T-helper 2 cell treated with Interferon-gamma antibody and Interleukin-4, amounts not matched to agents 5 μg/mL and 100 μg/mL, for 36 hours (primary cell): ENCODE measurements around the gene GPS2.
A peak's percentile ranks its signal among the peaks of the same experiment; 100 is the strongest.

Experiments used
- DNase-seq: peaks from one replicate; pipeline ENCODE4 v3.0.0; 2021; ENCODE audit warnings: low spot score
- H3K27ac Mint-ChIP-seq: one replicate; pipeline ENCODE4 v1.8.0; 2021; ENCODE audit warnings: mild to moderate bottlenecking, mixed read lengths
- H3K27me3 Mint-ChIP-seq: one replicate; pipeline ENCODE4 v1.8.0; 2021; ENCODE audit warnings: low read depth, mixed read lengths
- H3K36me3 Mint-ChIP-seq: one replicate; pipeline ENCODE4 v1.8.0; 2021; ENCODE audit warnings: low read depth, mixed read lengths
- H3K4me1 Mint-ChIP-seq: one replicate; pipeline ENCODE4 v1.8.0; 2021; ENCODE audit warnings: low read depth, mixed read lengths
- H3K4me3 Mint-ChIP-seq: one replicate; pipeline ENCODE4 v1.8.0; 2022; ENCODE audit warnings: mild to moderate bottlenecking, moderate library complexity, mixed read lengths
- H3K9me3 Mint-ChIP-seq: one replicate; pipeline ENCODE4 v1.8.0; 2021; ENCODE audit warnings: mixed read lengths

The GPS2 gene

GRCh38 chr17:7285679-7286078, 29.5 kb downstream of the GPS2 start:
- H3K36me3 Mint-ChIP-seq, result no peaks in the 10 kb centered on the region
- peaks cover 6% of the 10 kb centered on the region for H3K4me1 Mint-ChIP-seq
- no peak overlapping the region for H3K27ac Mint-ChIP-seq
- peaks cover 34% of the 10 kb centered on the region for H3K27me3 Mint-ChIP-seq
- DNase-seq, result no peak
- no peak overlapping the region for H3K4me3 Mint-ChIP-seq
- H3K9me3 Mint-ChIP-seq, result no peaks in the 10 kb centered on the region

- H3K27ac Mint-ChIP-seq, result no peak overlapping the region
- no peaks in the 10 kb centered on the region for H3K9me3 Mint-ChIP-seq
- H3K4me3 Mint-ChIP-seq, result no peak overlapping the region
- H3K4me1 Mint-ChIP-seq, result peaks cover 12% of the 10 kb centered on the region
- H3K36me3 Mint-ChIP-seq, result no peaks in the 10 kb centered on the region
- DNase-seq, result no peak
- peaks cover 41% of the 10 kb centered on the region for H3K27me3 Mint-ChIP-seq
These were observed 30.2 kb downstream of the GPS2 start for GRCh38 chr17:7284911-7285310.

DNA sequence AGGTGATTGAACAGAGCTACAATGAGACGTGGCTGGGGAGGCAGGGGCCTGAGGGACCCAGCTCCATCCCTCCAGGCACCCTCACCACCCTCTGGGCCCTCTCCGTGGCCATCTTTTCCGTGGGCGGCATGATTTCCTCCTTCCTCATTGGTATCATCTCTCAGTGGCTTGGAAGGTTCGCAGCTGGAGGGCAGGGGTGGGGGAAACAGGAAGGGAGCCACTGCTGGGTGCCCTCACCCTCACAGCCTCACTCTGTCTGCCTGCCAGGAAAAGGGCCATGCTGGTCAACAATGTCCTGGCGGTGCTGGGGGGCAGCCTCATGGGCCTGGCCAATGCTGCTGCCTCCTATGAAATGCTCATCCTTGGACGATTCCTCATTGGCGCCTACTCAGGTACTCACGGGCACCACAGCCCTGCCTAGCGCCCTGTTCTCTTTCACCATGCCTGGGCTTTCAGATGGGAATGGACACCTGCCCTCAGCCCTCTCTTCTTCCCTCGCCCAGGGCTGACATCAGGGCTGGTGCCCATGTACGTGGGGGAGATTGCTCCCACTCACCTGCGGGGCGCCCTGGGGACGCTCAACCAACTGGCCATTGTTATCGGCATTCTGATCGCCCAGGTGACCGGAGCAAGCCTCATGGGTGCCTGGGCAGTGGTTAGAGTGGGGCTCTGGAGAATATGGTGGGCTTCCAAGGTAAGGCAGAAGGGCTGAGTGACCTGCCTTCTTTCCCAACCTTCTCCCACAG, 31.5 kb downstream of the GPS2 start:
- DNase-seq, result no peak
- Mint-ChIP-seq H3K27me3 (peaks cover 47% of the 10 kb centered on the region), H3K9me3 (no peaks in the 10 kb centered on the region), H3K4me3 (no peak overlapping the region), H3K36me3 (no peaks in the 10 kb centered on the region), H3K4me1 (peaks cover 12% of the 10 kb centered on the region), H3K27ac (no peak overlapping the region)

GRCh38 chr17:7282752-7283321, 32.3 kb downstream of the GPS2 start:
- H3K9me3 Mint-ChIP-seq, result no peaks in the 10 kb centered on the region
- peaks cover 12% of the 10 kb centered on the region for H3K4me1 Mint-ChIP-seq
- DNase-seq, result no peak
- H3K4me3 Mint-ChIP-seq, result peak overlapping the region; percentile 33
- no peaks in the 10 kb centered on the region for H3K36me3 Mint-ChIP-seq
- peaks cover 44% of the 10 kb centered on the region for H3K27me3 Mint-ChIP-seq
- H3K27ac Mint-ChIP-seq, result no peak overlapping the region

GRCh38 chr17:7281953-7282751, 33.0 kb downstream of the GPS2 start:
- Mint-ChIP-seq H3K4me3 (peak overlapping the region; percentile 76), H3K9me3 (no peaks in the 10 kb centered on the region), H3K36me3 (no peaks in the 10 kb centered on the region), H3K27ac (no peak overlapping the region), H3K4me1 (peaks cover 12% of the 10 kb centered on the region), H3K27me3 (peaks cover 46% of the 10 kb centered on the region)
- no peak for DNase-seq

- peak within 1 kb of the TSS; percentile 76 for H3K4me3 Mint-ChIP-seq
- peak; percentile 86 for DNase-seq
- peaks cover 12% of the 10 kb centered on the region for H3K4me1 Mint-ChIP-seq
- H3K27me3 Mint-ChIP-seq, result peaks cover 41% of the 10 kb centered on the region
- H3K36me3 Mint-ChIP-seq, result no peaks in the 10 kb centered on the region
- H3K27ac Mint-ChIP-seq, result no peak within 1 kb of the TSS
- H3K9me3 Mint-ChIP-seq, result no peaks in the 10 kb centered on the region
These were observed 33.8 kb downstream of the GPS2 start, which contains the start of gene SLC2A4 for GRCh38 chr17:7281074-7281952. TSS of gene SLC2A4 (plus strand) at chr17:7281718. CDS start at chr17:7281935, 217 bp downstream.

DNA sequence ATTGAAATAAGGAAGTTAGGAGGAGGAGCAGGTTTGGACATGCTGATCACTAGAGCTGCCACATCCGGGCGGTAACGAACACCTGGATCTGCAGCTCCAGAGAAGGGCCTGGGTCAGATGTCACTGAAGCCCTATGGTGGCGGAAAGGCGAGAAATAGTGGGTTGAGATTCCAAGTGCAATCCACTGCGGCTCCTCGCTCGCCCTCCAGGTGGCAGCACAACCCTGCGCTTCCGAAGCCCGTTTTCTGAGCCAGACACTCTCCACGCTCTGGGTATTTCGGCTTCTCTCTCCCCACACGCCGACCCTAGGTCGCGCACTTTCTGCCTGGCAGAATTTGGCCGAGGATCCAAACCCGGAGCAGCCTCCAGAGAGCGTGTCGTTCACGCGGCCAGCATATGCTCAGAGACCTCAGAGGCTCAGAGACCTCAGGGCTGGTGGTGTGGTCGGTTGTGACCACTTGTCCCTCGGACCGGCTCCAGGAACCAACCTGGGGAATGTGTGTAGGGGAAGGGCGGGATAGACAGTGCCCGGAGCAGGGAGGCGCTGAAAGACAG, 34.6 kb downstream of the GPS2 start:
- Mint-ChIP-seq H3K27me3 (peaks cover 40% of the 10 kb centered on the region), H3K36me3 (no peaks in the 10 kb centered on the region), H3K4me3 (peak overlapping the region; percentile 76), H3K9me3 (no peaks in the 10 kb centered on the region), H3K4me1 (peaks cover 12% of the 10 kb centered on the region), H3K27ac (no peak overlapping the region)
- DNase-seq, result peak; percentile 70

DNA sequence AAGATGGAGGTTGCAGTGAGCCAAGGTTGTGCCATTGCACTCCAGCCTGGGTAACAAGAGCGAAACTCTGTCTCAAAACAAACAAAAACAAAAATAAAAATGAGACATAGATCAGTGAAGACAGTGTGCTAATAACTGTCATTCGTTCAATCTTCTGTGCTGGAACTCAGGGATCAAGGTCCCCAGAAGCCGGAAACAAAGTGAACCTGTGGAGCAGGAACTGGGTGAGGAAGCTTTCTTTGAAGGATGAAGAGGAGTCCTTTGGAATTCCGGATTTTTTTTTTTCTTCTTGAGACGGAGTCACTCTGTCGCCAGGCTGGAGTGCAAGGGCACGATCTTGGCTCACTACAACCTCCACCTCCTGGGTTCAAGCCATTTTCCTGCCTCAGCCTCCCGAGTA, 35.7 kb downstream of the GPS2 start:
- no peak overlapping the region for H3K4me3 Mint-ChIP-seq
- H3K9me3 Mint-ChIP-seq, result no peaks in the 10 kb centered on the region
- H3K4me1 Mint-ChIP-seq, result peaks cover 12% of the 10 kb centered on the region
- H3K27ac Mint-ChIP-seq, result no peak overlapping the region
- H3K27me3 Mint-ChIP-seq, result peaks cover 40% of the 10 kb centered on the region
- DNase-seq, result no peak
- no peaks in the 10 kb centered on the region for H3K36me3 Mint-ChIP-seq

DNA sequence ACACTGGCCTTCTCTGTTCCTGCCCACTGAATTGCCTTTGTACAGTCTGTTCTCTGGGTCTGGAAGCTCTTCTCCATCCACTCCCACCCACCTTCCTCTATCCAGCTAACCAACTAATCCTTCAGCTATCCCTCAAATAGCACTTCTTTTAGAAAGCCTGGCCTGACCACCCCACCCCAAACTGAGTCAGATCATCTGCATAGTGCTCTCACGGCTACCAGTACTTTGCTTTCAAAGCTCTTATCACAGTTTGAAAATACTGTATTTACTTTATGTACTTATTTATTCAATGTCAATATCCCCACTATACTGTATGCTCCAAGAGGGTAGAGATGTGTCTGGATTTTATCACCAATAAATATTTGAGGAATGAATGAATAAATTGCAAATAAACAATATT, 48.4 kb downstream of the GPS2 start:
- peaks cover 40% of the 10 kb centered on the region for H3K27me3 Mint-ChIP-seq
- H3K27ac Mint-ChIP-seq, result no peak overlapping the region
- H3K4me3 Mint-ChIP-seq, result no peak overlapping the region
- no peaks in the 10 kb centered on the region for H3K36me3 Mint-ChIP-seq
- no peaks in the 10 kb centered on the region for H3K9me3 Mint-ChIP-seq
- no peak for DNase-seq
- H3K4me1 Mint-ChIP-seq, result peaks cover 19% of the 10 kb centered on the region

- Mint-ChIP-seq H3K27me3 (peaks cover 33% of the 10 kb centered on the region), H3K4me3 (peak overlapping the region; percentile 55), H3K27ac (no peak overlapping the region), H3K36me3 (peaks cover 8% of the 10 kb centered on the region), H3K4me1 (peaks cover 20% of the 10 kb centered on the region), H3K9me3 (no peaks in the 10 kb centered on the region)
- DNase-seq, result no peak
These were observed 51.4 kb downstream of the GPS2 start for GRCh38 chr17:7263801-7264078.

DNA sequence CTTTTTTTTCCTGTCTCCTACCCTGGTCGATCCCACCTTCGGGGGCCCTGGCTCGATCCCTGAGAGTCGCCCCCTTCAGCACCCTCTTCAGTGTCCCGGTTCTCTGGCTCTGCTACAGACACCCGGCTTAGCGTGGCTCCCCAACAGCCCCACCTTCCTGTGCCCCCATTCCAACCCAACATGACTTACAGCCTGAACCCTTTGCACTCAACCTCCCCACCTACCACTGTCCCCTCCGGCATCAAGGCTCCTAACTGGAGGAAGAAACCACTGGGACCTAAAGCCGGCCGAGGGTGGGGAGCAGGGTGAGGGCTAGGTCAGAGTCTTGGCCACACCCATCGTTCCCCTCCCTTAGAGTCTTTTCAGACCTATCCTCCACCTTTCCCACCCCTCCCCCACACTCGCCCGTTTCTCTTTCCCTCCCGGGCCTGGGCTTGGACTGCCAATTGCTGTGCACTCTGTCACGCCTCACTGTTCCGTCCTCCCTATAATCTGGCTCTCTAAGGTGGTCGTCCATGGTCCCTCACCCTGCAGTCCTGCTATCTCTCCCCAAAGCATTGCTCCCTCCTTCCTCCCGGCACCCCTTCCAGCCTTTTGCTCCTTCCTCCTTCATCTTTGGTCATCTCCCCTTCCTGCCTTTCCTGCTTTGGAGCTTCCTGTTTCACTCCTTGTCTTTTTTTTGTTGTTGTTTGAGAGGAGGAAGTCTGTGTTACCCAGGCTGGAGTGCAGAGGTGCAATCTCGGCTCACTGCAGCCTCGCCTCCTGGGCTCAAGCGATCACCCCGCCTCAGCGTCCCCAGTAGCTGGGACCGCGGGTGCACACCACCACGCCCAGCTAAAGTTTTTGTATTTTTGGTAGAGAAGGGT, 52.0 kb downstream of the GPS2 start:
- Mint-ChIP-seq H3K9me3 (no peaks in the 10 kb centered on the region), H3K36me3 (peaks cover 12% of the 10 kb centered on the region), H3K4me3 (peak overlapping the region; percentile 55), H3K27me3 (peaks cover 31% of the 10 kb centered on the region), H3K27ac (no peak overlapping the region), H3K4me1 (peaks cover 20% of the 10 kb centered on the region)
- DNase-seq, result no peak
